Stimulated activated CD8-positive, alpha-beta memory T cell treated with anti-CD3 and anti-CD28 coated beads, Interleukin-7, amount 100 ng/mL, for 1 hour (primary cell): ENCODE data around the gene TTLL4.

Experiments
- DNase-seq, 2 donors: peaks; one replicate each; pipeline ENCODE4 v3.0.0-alpha.2; 2020; ENCODE audit warnings: low read depth in 2 of 2

The TTLL4 gene

GRCh38 chr2:218785103-218785502, 74.5 kb downstream of the TTLL4 start:
- DNase-seq, result no peak

GRCh38 chr2:218786133-218786532, 75.5 kb downstream of the TTLL4 start:
- DNase-seq, result no peak

DNA sequence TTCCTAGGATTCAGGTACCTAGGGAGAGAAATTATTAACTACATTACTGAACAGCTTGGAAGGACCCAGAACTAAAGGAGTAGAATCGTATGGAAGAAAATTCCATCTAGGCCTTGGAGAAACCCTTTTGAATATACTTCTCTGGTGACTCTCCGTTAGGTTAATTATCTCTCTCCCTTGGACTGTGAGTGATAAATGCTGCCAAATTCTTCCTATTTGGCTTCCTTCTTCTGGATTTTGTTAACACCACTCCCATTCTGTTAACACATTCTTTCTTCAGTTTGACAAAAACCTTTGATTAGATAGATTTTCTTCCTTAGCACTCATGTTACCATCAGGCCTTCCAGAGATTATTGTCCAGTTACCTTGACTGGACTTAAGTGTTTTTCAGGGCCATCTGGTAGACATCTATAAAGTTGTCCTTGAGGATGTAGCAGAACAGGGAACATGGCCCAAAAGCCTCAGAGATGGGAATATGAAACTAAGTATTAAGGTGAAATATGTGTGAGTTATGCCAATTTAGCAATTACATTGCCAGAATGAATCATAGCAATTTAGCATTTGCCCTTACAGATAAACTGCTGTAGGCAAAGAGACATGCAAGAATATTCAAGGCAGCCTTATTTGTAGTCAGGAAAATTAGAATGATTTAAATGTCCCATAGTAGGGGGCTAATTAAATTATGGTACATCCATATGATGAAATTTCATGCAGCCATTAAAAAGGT, 78.1 kb downstream of the TTLL4 start:
- no peak for DNase-seq

- DNase-seq, result no peak
Observed at GRCh38 chr2:218792433-218792832, 81.8 kb downstream of the TTLL4 start.

GRCh38 chr2:218796691-218797090, 86.1 kb downstream of the TTLL4 start:
- DNase-seq, result no peak

- no peak for DNase-seq
Observed at GRCh38 chr2:218798767-218799504, 88.3 kb downstream of the TTLL4 start.

DNA sequence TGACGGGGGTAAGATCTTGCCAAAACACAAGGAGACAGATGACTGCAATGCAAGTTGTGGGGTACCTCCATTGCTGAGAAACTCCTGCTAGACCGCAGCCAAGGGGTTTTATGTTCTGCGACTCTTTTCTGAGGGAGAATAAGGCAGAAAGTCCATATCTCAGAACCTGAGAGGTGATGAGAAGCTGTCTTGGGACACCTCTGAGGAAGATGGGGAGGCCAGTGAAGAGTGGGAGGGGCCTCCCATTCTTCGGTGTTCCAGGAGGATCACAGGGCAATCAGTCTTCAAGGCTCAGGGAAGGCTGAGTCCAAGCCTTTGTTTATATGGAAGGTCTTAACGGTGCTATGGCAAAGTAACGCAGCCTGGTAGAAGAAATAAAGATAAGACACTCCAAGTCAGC, 89.4 kb downstream of the TTLL4 start:
- DNase-seq, result no peak

DNA sequence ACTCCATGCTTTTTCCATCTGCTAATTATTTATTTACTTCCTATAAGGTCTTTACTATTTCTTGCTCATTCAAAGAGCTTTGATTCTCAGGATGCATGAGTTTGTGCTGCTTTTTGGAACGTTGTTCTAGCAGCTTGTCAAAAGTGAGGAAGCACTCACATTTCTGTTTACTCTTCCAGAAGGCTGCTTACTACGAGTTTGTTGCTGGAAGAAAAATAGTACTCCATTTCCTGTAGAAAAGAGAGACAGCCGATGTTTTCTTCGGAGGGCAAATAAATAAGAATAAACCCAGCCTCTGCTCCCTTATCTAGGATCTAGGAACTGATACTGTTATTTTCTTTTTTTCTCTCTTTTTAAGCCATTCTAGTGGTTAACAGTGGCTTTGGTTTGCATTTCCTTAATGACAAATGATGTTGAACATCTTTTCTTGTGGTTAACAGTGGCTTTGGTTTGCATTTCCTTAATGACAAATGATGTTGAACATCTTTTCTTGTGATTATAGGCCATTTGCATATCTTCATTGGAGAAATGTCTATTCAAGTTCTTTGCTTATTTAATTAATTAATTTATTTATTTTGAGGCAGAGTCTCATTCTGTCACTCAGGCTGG, 91.9 kb downstream of the TTLL4 start:
- DNase-seq, result no peak

DNA sequence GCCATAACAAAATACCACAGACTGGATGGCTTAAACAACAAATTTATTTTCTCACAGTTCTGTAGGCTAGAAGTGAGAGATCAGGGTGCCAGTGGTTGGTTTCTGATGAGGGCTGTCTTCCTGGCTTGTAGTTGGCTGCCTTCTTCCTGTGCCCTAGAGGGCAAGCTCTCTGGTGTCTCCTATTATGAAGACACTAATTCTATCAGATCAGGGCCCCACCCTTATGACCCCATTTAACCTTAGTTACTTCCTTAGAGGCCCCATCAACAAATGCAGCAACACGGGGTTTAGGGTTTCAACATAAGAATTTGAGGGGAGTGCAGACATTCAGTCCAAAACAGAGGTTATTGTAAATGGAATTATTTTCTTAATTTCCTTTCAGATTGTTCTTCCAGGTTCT, 94.2 kb downstream of the TTLL4 start:
- no peak for DNase-seq
